ENCODE data around the gene ZNF234. TPM values are rescaled to one million over a fixed set of nuclear protein-coding genes. Genes with fewer than 3 reads are reported as not detected.

The ZNF234 gene
- total RNA-seq, 1 experiment from 2014 or later, result 7.5 TPM

GRCh38 chr19:44163789-44164188, 22.4 kb downstream of the ZNF234 start:
- ATAC-seq, result no peak
- POLR2A ChIA-PET, result interaction anchor here (1.3 kb wide), 1 partner anchor 50 kb away, joined by 8 read pairs; the partner anchor contains the start of gene ZNF225
- no peak for DNase-seq (ENCODE audit: low spot score)
- H3K9me3 Mint-ChIP-seq, result peaks cover 10% of the 10 kb centered on the region
- H3K4me1 Mint-ChIP-seq, result peaks cover 7% of the 10 kb centered on the region
- CTCF ChIA-PET, result interaction anchor here (0.8 kb wide), 1 partner anchor 23 kb away, joined by 4 read pairs; no protein-coding TSS in a partner anchor
- H3K36me3 Mint-ChIP-seq, result peaks cover 23% of the 10 kb centered on the region
- H3K27me3 Mint-ChIP-seq (ENCODE audit: low read depth), result peaks cover 13% of the 10 kb centered on the region; the same call in 1 of the 2 replicates
- no peak overlapping the region for H3K27ac Mint-ChIP-seq
- no peak for TF ChIP-seq ZNF281 (CRISPR knock-in tag; IDR thresholded peaks at IDR 0.05)
- TF ChIP-seq ZBTB43 (CRISPR knock-in tag; IDR thresholded peaks at IDR 0.05), result no peak
- no peak for TF ChIP-seq PREB (CRISPR knock-in tag; IDR thresholded peaks at IDR 0.05; ENCODE audit: borderline replicate concordance)
- TF ChIP-seq JAZF1 (CRISPR knock-in tag; IDR thresholded peaks at IDR 0.05), result no peak
- no peak for TF ChIP-seq ZNF671 (CRISPR knock-in tag; IDR thresholded peaks at IDR 0.05)
- TF ChIP-seq, protein P1, sequence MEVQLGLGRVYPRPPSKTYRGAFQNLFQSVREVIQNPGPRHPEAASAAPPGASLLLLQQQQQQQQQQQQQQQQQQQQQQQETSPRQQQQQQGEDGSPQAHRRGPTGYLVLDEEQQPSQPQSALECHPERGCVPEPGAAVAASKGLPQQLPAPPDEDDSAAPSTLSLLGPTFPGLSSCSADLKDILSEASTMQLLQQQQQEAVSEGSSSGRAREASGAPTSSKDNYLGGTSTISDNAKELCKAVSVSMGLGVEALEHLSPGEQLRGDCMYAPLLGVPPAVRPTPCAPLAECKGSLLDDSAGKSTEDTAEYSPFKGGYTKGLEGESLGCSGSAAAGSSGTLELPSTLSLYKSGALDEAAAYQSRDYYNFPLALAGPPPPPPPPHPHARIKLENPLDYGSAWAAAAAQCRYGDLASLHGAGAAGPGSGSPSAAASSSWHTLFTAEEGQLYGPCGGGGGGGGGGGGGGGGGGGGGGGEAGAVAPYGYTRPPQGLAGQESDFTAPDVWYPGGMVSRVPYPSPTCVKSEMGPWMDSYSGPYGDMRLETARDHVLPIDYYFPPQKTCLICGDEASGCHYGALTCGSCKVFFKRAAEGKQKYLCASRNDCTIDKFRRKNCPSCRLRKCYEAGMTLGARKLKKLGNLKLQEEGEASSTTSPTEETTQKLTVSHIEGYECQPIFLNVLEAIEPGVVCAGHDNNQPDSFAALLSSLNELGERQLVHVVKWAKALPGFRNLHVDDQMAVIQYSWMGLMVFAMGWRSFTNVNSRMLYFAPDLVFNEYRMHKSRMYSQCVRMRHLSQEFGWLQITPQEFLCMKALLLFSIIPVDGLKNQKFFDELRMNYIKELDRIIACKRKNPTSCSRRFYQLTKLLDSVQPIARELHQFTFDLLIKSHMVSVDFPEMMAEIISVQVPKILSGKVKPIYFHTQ (CRISPR knock-in tag; IDR thresholded peaks at IDR 0.05), result no peak
- TF ChIP-seq TEAD4 (CRISPR knock-in tag; IDR thresholded peaks at IDR 0.05), result no peak
- H3K4me3 Mint-ChIP-seq, result no peak overlapping the region

DNA sequence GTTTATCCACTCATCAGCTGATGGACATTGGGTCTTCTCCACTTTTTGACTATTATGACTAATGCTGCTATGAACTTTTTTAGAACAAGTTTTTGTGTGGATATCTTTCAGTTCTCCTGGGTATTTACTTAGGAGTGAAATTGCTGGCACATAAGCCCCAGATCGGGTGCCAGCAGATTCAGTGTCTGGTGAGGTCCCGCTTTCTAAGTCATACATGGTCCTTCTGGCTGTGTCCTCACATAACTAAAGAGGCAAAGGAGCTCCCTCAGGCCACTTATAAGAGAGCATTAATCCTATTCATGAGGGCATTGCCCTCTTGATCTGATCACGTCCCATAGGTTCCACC, 22.9 kb downstream of the ZNF234 start:
- Mint-ChIP-seq H3K9me3 (peaks cover 9% of the 10 kb centered on the region), H3K27ac (peak overlapping the region; percentile 98), H3K27me3 (ENCODE audit: low read depth) (peaks cover 12% of the 10 kb centered on the region; the same call in 1 of the 2 replicates), H3K4me1 (peaks cover 7% of the 10 kb centered on the region), H3K4me3 (peak overlapping the region; percentile 99), H3K36me3 (peaks cover 25% of the 10 kb centered on the region)
- POLR2A ChIA-PET, result interaction anchor here (0.9 to 1.3 kb wide), 2 partner anchors 51 to 52 kb away, joined by 5 to 8 read pairs; partner anchors contain the start of gene ZNF225
- ATAC-seq, result no peak
- DNase-seq (ENCODE audit: low spot score), result no peak
- CTCF ChIA-PET, result interaction anchor here (0.8 to 1.2 kb wide), 4 partner anchors 24 to 336 kb away, joined by 3 to 6 read pairs (median 4); partner anchors contain the start of genes ZNF180 and ZNF227
- TF ChIP-seq SMAD3 (CRISPR knock-in tag; IDR thresholded peaks at IDR 0.05; ENCODE audit: borderline replicate concordance) (no peak), ZBTB43 (CRISPR knock-in tag; IDR thresholded peaks at IDR 0.05) (no peak), NFYB (CRISPR knock-in tag; conservative IDR thresholded peaks at IDR 0.05; ENCODE audit: low read depth) (no peak), E2F1 (CRISPR knock-in tag; IDR thresholded peaks at IDR 0.05) (no peak), SOX15 (CRISPR knock-in tag; IDR thresholded peaks at IDR 0.05) (no peak), PRRX2 (CRISPR knock-in tag; IDR thresholded peaks at IDR 0.05) (no peak), FOXK1 (CRISPR knock-in tag; IDR thresholded peaks at IDR 0.05) (no peak), HMGA2 (CRISPR knock-in tag; IDR thresholded peaks at IDR 0.05) (no peak), NFE2L1 (CRISPR knock-in tag; IDR thresholded peaks at IDR 0.05) (no peak), ZMAT4 (CRISPR knock-in tag; IDR thresholded peaks at IDR 0.05) (no peak), ZNF671 (CRISPR knock-in tag; IDR thresholded peaks at IDR 0.05) (no peak), JAZF1 (CRISPR knock-in tag; IDR thresholded peaks at IDR 0.05) (no peak), ZNF512 (CRISPR knock-in tag; IDR thresholded peaks at IDR 0.05; ENCODE audit: borderline replicate concordance) (no peak), MYBL2 (CRISPR knock-in tag; IDR thresholded peaks at IDR 0.05) (no peak), NR2C2 (CRISPR knock-in tag; IDR thresholded peaks at IDR 0.05) (no peak)
- TF ChIP-seq, protein P2, sequence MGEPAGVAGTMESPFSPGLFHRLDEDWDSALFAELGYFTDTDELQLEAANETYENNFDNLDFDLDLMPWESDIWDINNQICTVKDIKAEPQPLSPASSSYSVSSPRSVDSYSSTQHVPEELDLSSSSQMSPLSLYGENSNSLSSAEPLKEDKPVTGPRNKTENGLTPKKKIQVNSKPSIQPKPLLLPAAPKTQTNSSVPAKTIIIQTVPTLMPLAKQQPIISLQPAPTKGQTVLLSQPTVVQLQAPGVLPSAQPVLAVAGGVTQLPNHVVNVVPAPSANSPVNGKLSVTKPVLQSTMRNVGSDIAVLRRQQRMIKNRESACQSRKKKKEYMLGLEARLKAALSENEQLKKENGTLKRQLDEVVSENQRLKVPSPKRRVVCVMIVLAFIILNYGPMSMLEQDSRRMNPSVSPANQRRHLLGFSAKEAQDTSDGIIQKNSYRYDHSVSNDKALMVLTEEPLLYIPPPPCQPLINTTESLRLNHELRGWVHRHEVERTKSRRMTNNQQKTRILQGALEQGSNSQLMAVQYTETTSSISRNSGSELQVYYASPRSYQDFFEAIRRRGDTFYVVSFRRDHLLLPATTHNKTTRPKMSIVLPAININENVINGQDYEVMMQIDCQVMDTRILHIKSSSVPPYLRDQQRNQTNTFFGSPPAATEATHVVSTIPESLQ (CRISPR knock-in tag; IDR thresholded peaks at IDR 0.05), result no peak

Measured in WTC11 (cell line).